ENCODE measurements around the gene TMEM131. TPM values are rescaled to one million over a fixed set of nuclear protein-coding genes. Genes with fewer than 3 reads are reported as not detected.
"Not testable (repeated sequence)": the region's sequence is repeated elsewhere in the genome, so short reads cannot be mapped to it uniquely, and the experiment has no call there.

TMEM131 gene
- total RNA-seq, 3 donors from 2014 or later, result 58.3 to 110 (median 67.7) TPM

DNA sequence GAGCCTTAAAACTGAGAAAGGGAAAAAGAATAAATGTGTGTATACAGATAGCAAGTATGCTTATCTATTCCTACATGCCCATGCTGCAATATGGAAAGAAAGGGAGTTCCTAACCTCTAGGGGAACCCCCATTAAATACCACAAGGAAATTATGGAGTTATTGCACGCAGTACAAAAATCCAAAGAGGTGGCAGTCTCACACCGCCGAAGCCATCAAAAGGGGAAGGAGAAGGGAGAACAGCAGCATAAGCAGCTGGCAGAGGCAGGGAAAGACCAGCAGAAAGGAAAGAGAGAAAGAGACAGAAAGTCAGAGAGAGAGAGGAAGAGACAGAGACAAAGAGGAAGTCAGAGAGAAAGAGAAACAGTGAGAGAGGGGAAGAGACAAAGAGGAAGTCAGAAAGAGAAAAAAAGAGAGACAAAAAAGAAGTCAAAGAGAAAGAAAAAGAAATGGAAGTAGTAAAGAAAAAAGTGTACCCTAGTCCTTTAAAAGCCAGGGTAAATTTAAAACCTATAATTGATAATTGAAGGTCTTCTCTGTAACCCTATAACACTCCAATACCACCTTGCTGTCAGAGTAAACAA is 169.4 kb downstream of the TMEM131 start:
- ATAC-seq; DNase-seq; H3K36me3 ChIP-seq (ENCODE audit: low read depth); H3K4me1 ChIP-seq (ENCODE audit: low read depth); intact Hi-C loops (cut with DNase I, micrococcal nuclease); H3K9me3 ChIP-seq; H3K4me3 ChIP-seq: not testable (repeated sequence)

- H3K9me3 ChIP-seq; ATAC-seq; H3K4me3 ChIP-seq; DNase-seq; H3K36me3 ChIP-seq (ENCODE audit: low read depth); intact Hi-C loops (cut with DNase I, micrococcal nuclease); H3K4me1 ChIP-seq (ENCODE audit: low read depth): not testable (repeated sequence)
These were observed 171.7 kb downstream of the TMEM131 start for GRCh38 chr2:97824011-97824410.

DNA sequence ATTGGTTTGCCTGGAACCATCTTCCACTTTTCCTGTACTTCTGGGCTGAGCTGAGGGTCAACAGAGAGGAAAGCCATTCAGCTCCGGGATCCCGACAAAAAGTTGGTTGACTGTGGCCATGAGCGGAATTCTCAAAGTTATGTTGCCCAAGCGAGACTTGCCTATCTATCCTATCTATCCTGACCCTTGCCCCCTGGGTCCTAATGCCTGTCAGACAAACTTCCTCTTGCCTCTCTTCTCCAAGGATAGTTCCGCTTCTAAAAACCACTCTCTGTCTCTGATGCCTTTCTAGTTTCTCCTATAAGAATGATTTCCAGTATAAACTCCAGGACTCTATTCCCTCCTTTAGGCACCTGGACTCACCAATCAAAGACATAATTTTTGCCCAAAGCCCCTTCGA is 173.9 kb downstream of the TMEM131 start:
- ATAC-seq; H3K4me1 ChIP-seq (ENCODE audit: low read depth); DNase-seq; H3K36me3 ChIP-seq (ENCODE audit: low read depth); H3K9me3 ChIP-seq; H3K4me3 ChIP-seq; intact Hi-C loops (cut with DNase I, micrococcal nuclease): not testable (repeated sequence)

GRCh38 chr2:97819754-97820153 is 176.0 kb downstream of the TMEM131 start:
- no peak for DNase-seq
- ATAC-seq, result no peak
- intact Hi-C loops (cut with DNase I, micrococcal nuclease), result no loop called here

GRCh38 chr2:97816411-97816810 is 179.3 kb downstream of the TMEM131 start:
- no peak overlapping the region for H3K4me3 ChIP-seq
- DNase-seq, result no peak
- no peaks in the 10 kb centered on the region for H3K9me3 ChIP-seq
- TF ChIP-seq CTCF (IDR thresholded peaks at IDR 0.05), result no peak
- H3K36me3 ChIP-seq (ENCODE audit: low read depth), result no peaks in the 10 kb centered on the region
- intact Hi-C loops (cut with DNase I, micrococcal nuclease), result no loop called here
- no peak for ATAC-seq
- no peaks in the 10 kb centered on the region for H3K4me1 ChIP-seq (ENCODE audit: low read depth)

More at GRCh38 chr2:97819754-97820153, 176.0 kb downstream of the TMEM131 start:
- no peaks in the 10 kb centered on the region for H3K9me3 ChIP-seq
- no peaks in the 10 kb centered on the region for H3K4me1 ChIP-seq (ENCODE audit: low read depth)
- no peak overlapping the region for H3K4me3 ChIP-seq
- TF ChIP-seq CTCF (IDR thresholded peaks at IDR 0.05), result no peak
- H3K36me3 ChIP-seq (ENCODE audit: low read depth), result no peaks in the 10 kb centered on the region

DNA sequence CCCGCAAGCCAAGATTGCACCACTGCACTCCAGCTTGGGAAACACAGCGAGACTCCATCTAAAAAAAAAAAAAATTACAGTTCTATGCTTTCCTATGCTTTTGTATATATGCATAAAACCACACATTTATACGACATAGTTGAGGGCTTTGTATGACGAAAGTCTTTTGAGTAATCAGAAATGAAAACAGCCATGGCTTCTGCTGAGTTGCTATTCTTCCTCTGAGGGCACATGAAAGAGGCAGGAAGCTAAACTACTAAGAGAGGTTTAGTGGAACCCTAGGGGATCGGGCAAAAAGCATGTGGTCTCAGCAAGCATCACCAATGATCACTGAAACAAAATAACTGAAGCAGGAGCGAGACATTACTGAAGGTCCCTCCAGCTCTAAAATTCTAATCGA is 182.8 kb downstream of the TMEM131 start:
- H3K4me3 ChIP-seq, result no peak overlapping the region
- TF ChIP-seq CTCF (IDR thresholded peaks at IDR 0.05), result no peak
- ATAC-seq (no peak), DNase-seq (no peak)
- H3K9me3 ChIP-seq, result no peaks in the 10 kb centered on the region
- H3K4me1 ChIP-seq (ENCODE audit: low read depth), result no peaks in the 10 kb centered on the region
- intact Hi-C loops (cut with DNase I, micrococcal nuclease), result no loop called here
- H3K36me3 ChIP-seq (ENCODE audit: low read depth), result no peaks in the 10 kb centered on the region

GRCh38 chr2:97808816-97809215 is 186.9 kb downstream of the TMEM131 start:
- Histone ChIP-seq H3K4me1 (ENCODE audit: low read depth) (no peaks in the 10 kb centered on the region), H3K4me3 (no peak overlapping the region), H3K36me3 (ENCODE audit: low read depth) (no peaks in the 10 kb centered on the region), H3K9me3 (no peaks in the 10 kb centered on the region)
- intact Hi-C loops (cut with DNase I, micrococcal nuclease), result loop anchor here in 1 of 2 donors (5.0 to 10.0 kb wide), 2 partner anchors 466 to 578 kb away; no protein-coding TSS in a partner anchor
- TF ChIP-seq CTCF (IDR thresholded peaks at IDR 0.05), result no peak
- no peak for ATAC-seq
- DNase-seq, result no peak
